H1 (cell line): Measurements from ENCODE around the gene KRT14. TPM values are rescaled to one million over a fixed set of nuclear protein-coding genes. Genes with fewer than 3 reads are reported as not detected.
A peak's percentile ranks its signal among the peaks of the same experiment; 100 is the strongest.

Source experiments
- CTCF ChIA-PET: fragments of 300-600 bp; sonication (Branson Sonifier 250); formaldehyde crosslinking; loops from one replicate; lab custom pipeline; 2021; ENCODE audit not compliant: partially characterized antibody; lab: Charles Lee
- POLR2A ChIA-PET: fragments of 300-600 bp; sonication (Branson Sonifier 250); formaldehyde crosslinking; loops from one replicate; lab custom pipeline; 2021; ENCODE audit warnings: inconsistent platforms; ENCODE audit not compliant: partially characterized antibody; lab: Charles Lee
- DNase-seq, 2 experiments: peaks; one replicate each; pipeline versions ENCODE4 v3.0.0 to v3.0.0-alpha.2; 2010 to 2022; ENCODE audit warnings: low spot score in 2 of 2, low read depth in 1 of 2, mixed read lengths in 1 of 2
- FAIRE-seq: peaks from 2 replicates; lab custom pipeline; 2011; peaks lifted over from hg19 to GRCh38; lab: Jason Lieb, UNC
- H2AFZ ChIP-seq: 2 replicates; pipeline ENCODE4 v1.8.1; 2012; ENCODE audit warnings: low read length, inconsistent platforms
- H2AK5ac ChIP-seq: 2 replicates; pipeline ENCODE4 v1.6.1; 2013; ENCODE audit warnings: low read depth, low read length
- H2BK120ac ChIP-seq: replicated peaks from 2 replicates; pipeline ENCODE3; 2013; ENCODE audit warnings: low read depth, low read length, inconsistent platforms
- H2BK12ac ChIP-seq: 2 replicates; pipeline ENCODE4 v1.6.1; 2013; ENCODE audit warnings: low read depth, low read length
- H2BK15ac ChIP-seq: 2 replicates; pipeline ENCODE4 v1.6.1; 2013; ENCODE audit warnings: low read length
- H2BK20ac ChIP-seq: 2 replicates; pipeline ENCODE4 v1.6.1; 2013; ENCODE audit warnings: low read length
- H2BK5ac ChIP-seq: 2 replicates; pipeline ENCODE4 v1.6.1; 2013; ENCODE audit warnings: low read depth, low read length
- H3K14ac ChIP-seq: 2 replicates; pipeline ENCODE4 v1.6.1; 2013; ENCODE audit warnings: inconsistent platforms; ENCODE audit not compliant: insufficient read length
- H3K18ac ChIP-seq: 2 replicates; pipeline ENCODE4 v1.6.1; 2013; ENCODE audit warnings: low read length; ENCODE audit errors: extremely low read depth
- H3K23ac ChIP-seq: 2 replicates; pipeline ENCODE4 v1.6.1; 2013; ENCODE audit warnings: inconsistent platforms; ENCODE audit not compliant: insufficient read length
- H3K23me2 ChIP-seq: 2 replicates; pipeline ENCODE4 v1.6.1; 2013; ENCODE audit warnings: low read depth, low read length
- H3K27ac ChIP-seq: 2 replicates; pipeline ENCODE4 v1.6.1; 2011; ENCODE audit warnings: low read depth, low read length, inconsistent platforms
- H3K27me3 ChIP-seq, 4 experiments: replicated peaks in 1 of 4; 1 replicate in 1 of 4; 2 replicates in 3 of 4; pipeline versions ENCODE4 v1.6.1 to v1.8.1; 2011 to 2013; ENCODE audit warnings: low read length in 3 of 4, mild to moderate bottlenecking in 3 of 4, inconsistent platforms in 2 of 4, mixed read lengths in 2 of 4, moderate library complexity in 1 of 4; ENCODE audit not compliant: control insufficient read depth in 3 of 4, insufficient read depth in 3 of 4; ENCODE audit errors: extremely low read depth in 1 of 4
- H3K36me3 ChIP-seq, 4 experiments: 2 replicates each; pipeline versions ENCODE4 v1.6.1 to v1.8.1; 2011 to 2013; ENCODE audit warnings: mild to moderate bottlenecking in 4 of 4, low read length in 3 of 4, moderate library complexity in 2 of 4, control low read depth in 1 of 4, inconsistent platforms in 1 of 4; ENCODE audit not compliant: insufficient read depth in 4 of 4, control insufficient read depth in 2 of 4
- H3K4ac ChIP-seq: replicated peaks from 2 replicates; pipeline ENCODE3; 2013; ENCODE audit warnings: low read length, low read depth, mixed read lengths, inconsistent platforms; ENCODE audit not compliant: insufficient read length
- H3K4me1 ChIP-seq, 4 experiments: replicated peaks in 1 of 4; 1 replicate in 1 of 4; 2 replicates in 3 of 4; pipeline versions ENCODE4 v1.6.1 to v1.8.1; 2011 to 2013; ENCODE audit warnings: low read length in 3 of 4, inconsistent platforms in 2 of 4, mixed read lengths in 1 of 4; ENCODE audit not compliant: insufficient read depth in 4 of 4, control insufficient read depth in 3 of 4
- H3K4me2 ChIP-seq, 2 experiments: 2 replicates each; pipeline versions ENCODE4 v1.6.1 to v1.8.1; 2011 to 2013; ENCODE audit warnings: low read depth in 2 of 2, low read length in 2 of 2, control low read depth in 1 of 2, inconsistent platforms in 1 of 2, mild to moderate bottlenecking in 1 of 2; ENCODE audit not compliant: insufficient read depth in 1 of 2
- H3K4me3 ChIP-seq, 4 experiments: fragments of 200-600, 300-600 bp in 1 of 4; sonication (generic), shearing (Covaris generic), sonication (Bioruptor Twin) in 1 of 4; 2 replicates each; pipeline versions ENCODE4 v1.5.1 to v1.8.1; 2011 to 2016; ENCODE audit warnings: low read length in 4 of 4, low read depth in 3 of 4, control low read depth in 2 of 4, inconsistent platforms in 2 of 4, mild to moderate bottlenecking in 2 of 4, mixed read lengths in 1 of 4, moderate library complexity in 1 of 4; ENCODE audit not compliant: insufficient read depth in 2 of 4; ENCODE audit errors: extremely low read depth in 1 of 4
- H3K56ac ChIP-seq: replicated peaks from 2 replicates; pipeline ENCODE3; 2013; ENCODE audit warnings: low read depth, mild to moderate bottlenecking, mixed read lengths, low read length, inconsistent platforms; ENCODE audit not compliant: insufficient read length
- H3K79me1 ChIP-seq: 2 replicates; pipeline ENCODE4 v1.6.1; 2013; ENCODE audit warnings: low read depth, low read length, control low read depth
- H3K79me2 ChIP-seq, 2 experiments: 2 replicates each; pipeline versions ENCODE4 v1.6.1 to v1.8.1; 2012 to 2013; ENCODE audit warnings: low read length in 2 of 2, mild to moderate bottlenecking in 2 of 2, inconsistent platforms in 1 of 2; ENCODE audit not compliant: insufficient read depth in 2 of 2, control insufficient read depth in 1 of 2
- H3K9ac ChIP-seq, 4 experiments: replicated peaks in 1 of 4; 1 replicate in 1 of 4; 2 replicates in 3 of 4; pipeline versions ENCODE4 v1.6.1 to v1.8.1; 2011 to 2013; ENCODE audit warnings: low read depth in 3 of 4, low read length in 3 of 4, control low read depth in 2 of 4, mild to moderate bottlenecking in 2 of 4, moderate library complexity in 2 of 4, inconsistent platforms in 1 of 4; ENCODE audit errors: extremely low read depth in 1 of 4
- H3K9me3 ChIP-seq, 2 experiments: 2 replicates each; pipeline versions ENCODE4 v1.6.1 to v1.8.1; 2012 to 2013; ENCODE audit warnings: mild to moderate bottlenecking in 2 of 2, moderate library complexity in 2 of 2, control low read depth in 1 of 2, inconsistent platforms in 1 of 2, low read depth in 1 of 2, low read length in 1 of 2, mixed read lengths in 1 of 2; ENCODE audit not compliant: insufficient read depth in 2 of 2
- H4K20me1 ChIP-seq, 2 experiments: replicated peaks in 1 of 2; 2 replicates each; pipeline versions ENCODE3 to v1.8.1; 2011 to 2013; ENCODE audit warnings: inconsistent platforms in 2 of 2, low read length in 2 of 2, mild to moderate bottlenecking in 1 of 2; ENCODE audit not compliant: insufficient read depth in 2 of 2, control insufficient read depth in 1 of 2
- H4K5ac ChIP-seq: 2 replicates; pipeline ENCODE4 v1.6.1; 2013; ENCODE audit warnings: low read length, low read depth, mixed read lengths, inconsistent platforms; ENCODE audit not compliant: insufficient read length
- H4K8ac ChIP-seq: 2 replicates; pipeline ENCODE4 v1.8.0; 2013; ENCODE audit warnings: mild to moderate bottlenecking, moderate library complexity, low read length, inconsistent platforms; ENCODE audit not compliant: insufficient read depth; ENCODE audit errors: extremely low read depth
- H4K91ac ChIP-seq: replicated peaks from 2 replicates; pipeline ENCODE3; 2013; ENCODE audit warnings: low read length, mixed read lengths, inconsistent platforms; ENCODE audit not compliant: insufficient read length
- CREB1 ChIP-seq: IDR thresholded peaks from 2 replicates; pipeline ENCODE4 v1.6.1; 2012; ENCODE audit warnings: inconsistent platforms
- EP300 ChIP-seq, 2 experiments: IDR thresholded peaks; 1 replicate in 1 of 2; 2 replicates in 1 of 2; pipeline ENCODE4 v1.6.1; 2011 to 2012; ENCODE audit warnings: low read depth in 2 of 2, low read length in 2 of 2, mild to moderate bottlenecking in 2 of 2, borderline replicate concordance in 1 of 2, inconsistent platforms in 1 of 2, moderate library complexity in 1 of 2
- FOSL1 ChIP-seq: IDR thresholded peaks from 2 replicates; pipeline ENCODE4 v1.6.1; 2011; ENCODE audit warnings: mild to moderate bottlenecking, low read depth, low read length, moderate library complexity; ENCODE audit not compliant: insufficient read depth
- SP1 ChIP-seq: IDR thresholded peaks from 2 replicates; pipeline ENCODE4 v1.6.1; 2011; ENCODE audit warnings: low read depth, low read length
- SP4 ChIP-seq: IDR thresholded peaks from 2 replicates; pipeline ENCODE4 v1.6.1; 2012; ENCODE audit warnings: low read length, inconsistent platforms
- TCF12 ChIP-seq: IDR thresholded peaks from 2 replicates; pipeline ENCODE4 v1.6.1; 2011; ENCODE audit warnings: low read depth, mild to moderate bottlenecking, low read length
- TEAD4 ChIP-seq: IDR thresholded peaks from 2 replicates; pipeline ENCODE4 v1.6.1; 2012; ENCODE audit warnings: low read depth, low read length, inconsistent platforms, mixed read lengths
- YY1 ChIP-seq: IDR thresholded peaks from 2 replicates; pipeline ENCODE4 v1.6.1; 2011; ENCODE audit warnings: low read depth, mild to moderate bottlenecking, low read length
- WGBS, 2 experiments: shearing (Covaris generic) in 1 of 2; methylation state at CpG; one replicate each; pipeline versions ENCODE4 v1.1.6 to v1.1.7; 2013 to 2015; ENCODE audit warnings: low lambda C conversion rate in 2 of 2, mixed read lengths in 2 of 2, inconsistent platforms in 1 of 2, low coverage in 1 of 2, missing lambda C conversion rate in 1 of 2; ENCODE audit not compliant: insufficient replicate concordance in 2 of 2, insufficient coverage in 1 of 2, insufficient read length in 1 of 2; ENCODE audit errors: extremely low coverage in 1 of 2, missing lambda C conversion rate in 1 of 2; 5-methylcytosine and 5-hydroxymethylcytosine counted together
- polyA plus RNA-seq, 7 experiments: library from polyadenylated mRNA; depleted of rRNA in 3 of 7; stranded (reverse) in 5 of 7; unstranded in 2 of 7; fragments of >200 nt in 5 of 7; fragments of 200-250 nt in 2 of 7; gene quantifications; 1 replicate in 5 of 7; 2 replicates in 1 of 7; 4 replicates in 1 of 7; pipeline versions ENCODE4 v1.2.1 to v1.2.3, GENCODE V29; 2011 to 2013; ENCODE audit warnings: missing spikeins in 2 of 7, mixed read lengths in 2 of 7
- total RNA-seq: library from RNA; stranded (reverse); fragmentation: NEBNext Ultra II Directional; extraction: Animal tissue kit (Norgen Biotek cat#: 25700); gene quantifications from 2 replicates; pipeline ENCODE4 v1.2.1, GENCODE V29; 2021

The KRT14 gene
- total and polyA plus RNA-seq, 2 of the 8 experiments (the other 6 are each of a cell fraction or from before 2014, with no cell fraction given): 0.35 TPM; not detected in 1

DNA sequence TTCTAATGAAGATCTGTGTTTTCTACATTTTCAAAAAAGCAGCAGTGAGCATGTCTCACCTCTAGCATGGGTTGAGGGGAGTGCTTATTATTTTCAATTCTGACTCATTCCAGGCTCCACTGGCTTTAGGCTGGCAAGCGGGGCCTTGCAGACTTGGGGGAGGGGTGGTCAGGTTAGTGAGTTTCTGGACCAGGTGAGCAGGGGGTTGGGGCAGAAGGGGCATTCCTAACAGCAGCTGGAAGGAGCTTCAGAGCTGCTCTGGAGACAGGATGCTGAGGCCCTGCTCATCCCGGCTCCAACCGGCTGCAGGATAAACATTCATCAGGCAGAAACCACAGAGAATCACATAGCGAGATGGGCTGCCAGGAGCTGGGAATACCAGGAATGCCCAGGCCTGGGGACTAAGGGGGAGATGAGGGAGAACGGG, 48.1 kb downstream of the KRT14 start:
- ChIA-PET CTCF (interaction anchor here (5.5 kb wide), 1 partner anchor 10 kb away, joined by 48 read pairs; no protein-coding TSS in a partner anchor), POLR2A (interaction anchor here (16.2 kb wide), 1 partner anchor 13 kb away, joined by 293 read pairs; the partner anchor contains the start of gene KRT19)
- Histone ChIP-seq H3K4me1 (peaks cover 10 to 23% (median 16%) of the 10 kb centered on the region in 4 experiments), H3K9ac (0 out of 7 replicates have a peak overlapping the region, but pooled peaks of 1 of the 4 experiments have one; percentile 8), H3K36me3 (no peaks in the 10 kb centered on the region), H3K79me1 (no peaks in the 10 kb centered on the region), H2AFZ (no peak overlapping the region), H3K56ac (no peak overlapping the region), H3K4me2 (0 out of 4 replicates have a peak overlapping the region, but pooled peaks of 1 of the 2 experiments have one; percentile 26), H3K4ac (no peak overlapping the region), H4K5ac (no peak overlapping the region), H3K79me2 (no peaks in the 10 kb centered on the region), H2AK5ac (no peak overlapping the region), H4K8ac (no peak overlapping the region), H3K18ac (peak overlapping the region; percentile 71), H3K23me2 (no peaks in the 10 kb centered on the region), H2BK20ac (peak overlapping the region; percentile 93; the same call in 1 of the 2 replicates), H2BK12ac (peak overlapping the region; percentile 71; the same call in 1 of the 2 replicates), H4K20me1 (no peaks in the 10 kb centered on the region), H3K14ac (no peak overlapping the region), H3K27me3 (no peaks in the 10 kb centered on the region; a peak in 1 of 7 replicates), H4K91ac (no peak overlapping the region), H2BK5ac (peak overlapping the region; percentile 52; the same call in 1 of the 2 replicates), H2BK15ac (no peak overlapping the region), H3K27ac (no peak overlapping the region), H3K23ac (no peak overlapping the region), H3K9me3 (no peaks in the 10 kb centered on the region), H2BK120ac (no peak overlapping the region), H3K4me3 (no peak overlapping the region)
- FAIRE-seq (no peak), DNase-seq (no peak)
- TF ChIP-seq EP300 (IDR thresholded peaks at IDR 0.05; ENCODE audit: borderline replicate concordance in 1 of 2, low read depth in 2 of 2, low read length in 2 of 2) (no peak), SP4 (no peak), CREB1 (no peak), TCF12 (0 out of 2 replicates have a peak, but pooled peaks have one; percentile 35), YY1 (no peak), SP1 (0 out of 2 replicates have a peak, but pooled peaks have one; percentile 8), TEAD4 (0 out of 2 replicates have a peak, but pooled peaks have one; percentile 12), FOSL1 (no peak)
- 70% methylated on average over 5 of the region's 5 CpGs; no CpG with 5 or more reads in 1 of the 2 experiments for WGBS, 2 experiments
